OCI-LY7 (cell line): Measurements from ENCODE around the gene OPRM1. TPM values are rescaled to one million over a fixed set of nuclear protein-coding genes. Genes with fewer than 3 reads are reported as not detected.

Source experiments
- BruUV-seq: library from RNA; stranded (reverse); fragments of 400-500 nt; replicated peaks from 2 replicates; lab custom pipeline; 2021; lab: Mats Ljungman, UMichigan
- CTCF ChIA-PET: fragments of 300-600 bp; sonication (Branson Sonifier 250); formaldehyde crosslinking; loops from one replicate; lab custom pipeline; 2022; ENCODE audit warnings: antibody characterized with exemption; ENCODE audit not compliant: unreplicated experiment; lab: Charles Lee
- POLR2A ChIA-PET: fragments of 300-600 bp; sonication (Branson Sonifier 250); formaldehyde crosslinking; loops from one replicate; lab custom pipeline; 2022; ENCODE audit warnings: antibody characterized with exemption; lab: Charles Lee
- DNase-seq: peaks from one replicate; pipeline ENCODE4 v3.0.0-alpha.2; 2015; ENCODE audit warnings: low spot score
- H2AFZ ChIP-seq: fragments of 200-600 bp; sonication (generic), shearing (Covaris generic); 2 replicates; pipeline ENCODE4 v1.6.1; 2014; ENCODE audit warnings: mild to moderate bottlenecking, antibody characterized with exemption, low read length, moderate library complexity
- H3K27ac ChIP-seq: fragments of 200-600 bp; sonication (generic); 2 replicates; pipeline ENCODE4 v1.5.1; 2014; ENCODE audit warnings: mixed run types, low read depth, mild to moderate bottlenecking, moderate library complexity, low read length, inconsistent platforms; ENCODE audit not compliant: poor library complexity, severe bottlenecking
- H3K36me3 ChIP-seq: fragments of 200-600 bp; sonication (generic); 2 replicates; pipeline ENCODE4 v1.6.1; 2014; ENCODE audit warnings: mild to moderate bottlenecking, antibody characterized with exemption, low read length, moderate library complexity, mixed read lengths; ENCODE audit not compliant: insufficient read depth
- H3K4me1 ChIP-seq: fragments of 200-600 bp; sonication (generic); 2 replicates; pipeline ENCODE4 v1.5.1; 2014; ENCODE audit warnings: mild to moderate bottlenecking, low read length; ENCODE audit not compliant: insufficient read depth, poor library complexity, severe bottlenecking
- H3K4me2 ChIP-seq: fragments of 200-600 bp; sonication (generic); 2 replicates; pipeline ENCODE4 v1.6.1; 2014; ENCODE audit warnings: mild to moderate bottlenecking, low read length
- H3K4me3 ChIP-seq: fragments of 200-600 bp; sonication (generic); 2 replicates; pipeline ENCODE4 v1.5.1; 2014; ENCODE audit warnings: mild to moderate bottlenecking, low read depth, low read length; ENCODE audit not compliant: poor library complexity, severe bottlenecking
- H3K79me2 ChIP-seq: fragments of 200-600 bp; sonication (generic); 2 replicates; pipeline ENCODE4 v1.6.1; 2016; ENCODE audit warnings: low read depth, mild to moderate bottlenecking, low read length, moderate library complexity, mixed read lengths; ENCODE audit not compliant: insufficient read depth
- H3K9me2 ChIP-seq: fragments of 200-600 bp; sonication (generic); 2 replicates; pipeline ENCODE4 v1.6.1; 2016; ENCODE audit warnings: mild to moderate bottlenecking, low read length, mixed read lengths; ENCODE audit not compliant: insufficient read depth
- H3K9me3 ChIP-seq: fragments of 200-600 bp; sonication (generic); 2 replicates; pipeline ENCODE4 v1.6.1; 2014; ENCODE audit warnings: mild to moderate bottlenecking, mixed run types, low read length, mixed read lengths
- H4K20me1 ChIP-seq: fragments of 200-600 bp; sonication (generic); 2 replicates; pipeline ENCODE4 v1.6.1; 2014; ENCODE audit warnings: mild to moderate bottlenecking, antibody characterized with exemption, low read length, moderate library complexity, mixed read lengths; ENCODE audit not compliant: insufficient read depth
- EZH2phosphoT487 ChIP-seq: fragments of 200-600 bp; sonication (generic); IDR thresholded peaks from 2 replicates; pipeline ENCODE4 v1.6.1; 2018; ENCODE audit warnings: low read depth, borderline replicate concordance, mild to moderate bottlenecking, mixed run types, antibody characterized with exemption, low read length, moderate library complexity, mixed read lengths
- intact Hi-C: fragments of 100-400 bp; cut with micrococcal nuclease; formaldehyde crosslinking; loops from one replicate; pipeline ENCODE4 v1.10.0; 2022; ENCODE audit not compliant: unreplicated experiment
- total RNA-seq, 2 experiments: library from RNA; depleted of rRNA in 1 of 2; stranded (reverse); fragments of >200 nt in 1 of 2; shearing (Covaris generic) in 1 of 2; gene quantifications; 2 replicates each; pipeline ENCODE4 v1.2.3, GENCODE V29; 2014 to 2022
- TF ChIP-seq, protein P1 (sequence below): fragments of 200-600 bp; sonication (generic); conservative IDR thresholded peaks from 2 replicates; pipeline ENCODE4 v1.5.1; 2014; ENCODE audit warnings: mild to moderate bottlenecking, antibody characterized with exemption, low read length, moderate library complexity, mixed read lengths

Gene OPRM1
- total RNA-seq, 2 experiments from 2014 or later, result not detected

DNA sequence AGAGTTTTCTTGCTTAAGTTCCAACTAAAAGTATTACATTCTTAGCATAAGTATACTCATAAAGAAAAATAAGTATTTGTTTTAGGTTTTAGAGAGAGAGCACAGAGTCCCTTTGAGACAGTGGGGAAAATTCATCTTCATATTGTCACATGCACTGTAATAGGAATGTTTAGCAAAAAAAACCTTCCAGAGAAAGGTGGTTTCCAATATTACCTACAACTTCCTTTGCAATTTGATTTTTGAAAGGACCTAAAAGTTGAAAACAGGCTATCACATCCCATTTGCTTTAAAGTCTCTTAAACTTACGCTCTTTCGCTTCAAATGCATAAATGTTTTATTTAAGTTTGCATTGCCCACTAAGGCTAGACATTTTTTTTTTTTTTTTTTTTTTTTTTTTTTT is 86.4 kb downstream of the OPRM1 start:
- H4K20me1 ChIP-seq, result no peaks in the 10 kb centered on the region
- H2AFZ ChIP-seq, result no peak overlapping the region
- no peaks in the 10 kb centered on the region for H3K4me1 ChIP-seq
- H3K9me3 ChIP-seq, result no peaks in the 10 kb centered on the region
- no peak overlapping the region for H3K4me2 ChIP-seq
- BruUV-seq, result no TSS peak
- no peaks in the 10 kb centered on the region for H3K9me2 ChIP-seq
- CTCF ChIA-PET, result no interaction called here
- no peak overlapping the region for H3K27ac ChIP-seq
- intact Hi-C loops, result no loop called here
- no peak for TF ChIP-seq EZH2phosphoT487
- TF ChIP-seq, protein P1, sequence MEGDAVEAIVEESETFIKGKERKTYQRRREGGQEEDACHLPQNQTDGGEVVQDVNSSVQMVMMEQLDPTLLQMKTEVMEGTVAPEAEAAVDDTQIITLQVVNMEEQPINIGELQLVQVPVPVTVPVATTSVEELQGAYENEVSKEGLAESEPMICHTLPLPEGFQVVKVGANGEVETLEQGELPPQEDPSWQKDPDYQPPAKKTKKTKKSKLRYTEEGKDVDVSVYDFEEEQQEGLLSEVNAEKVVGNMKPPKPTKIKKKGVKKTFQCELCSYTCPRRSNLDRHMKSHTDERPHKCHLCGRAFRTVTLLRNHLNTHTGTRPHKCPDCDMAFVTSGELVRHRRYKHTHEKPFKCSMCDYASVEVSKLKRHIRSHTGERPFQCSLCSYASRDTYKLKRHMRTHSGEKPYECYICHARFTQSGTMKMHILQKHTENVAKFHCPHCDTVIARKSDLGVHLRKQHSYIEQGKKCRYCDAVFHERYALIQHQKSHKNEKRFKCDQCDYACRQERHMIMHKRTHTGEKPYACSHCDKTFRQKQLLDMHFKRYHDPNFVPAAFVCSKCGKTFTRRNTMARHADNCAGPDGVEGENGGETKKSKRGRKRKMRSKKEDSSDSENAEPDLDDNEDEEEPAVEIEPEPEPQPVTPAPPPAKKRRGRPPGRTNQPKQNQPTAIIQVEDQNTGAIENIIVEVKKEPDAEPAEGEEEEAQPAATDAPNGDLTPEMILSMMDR, result no peak
- no peak overlapping the region for H3K4me3 ChIP-seq
- no peaks in the 10 kb centered on the region for H3K36me3 ChIP-seq
- no peaks in the 10 kb centered on the region for H3K79me2 ChIP-seq
- DNase-seq, result no peak
- POLR2A ChIA-PET, result no interaction called here

DNA sequence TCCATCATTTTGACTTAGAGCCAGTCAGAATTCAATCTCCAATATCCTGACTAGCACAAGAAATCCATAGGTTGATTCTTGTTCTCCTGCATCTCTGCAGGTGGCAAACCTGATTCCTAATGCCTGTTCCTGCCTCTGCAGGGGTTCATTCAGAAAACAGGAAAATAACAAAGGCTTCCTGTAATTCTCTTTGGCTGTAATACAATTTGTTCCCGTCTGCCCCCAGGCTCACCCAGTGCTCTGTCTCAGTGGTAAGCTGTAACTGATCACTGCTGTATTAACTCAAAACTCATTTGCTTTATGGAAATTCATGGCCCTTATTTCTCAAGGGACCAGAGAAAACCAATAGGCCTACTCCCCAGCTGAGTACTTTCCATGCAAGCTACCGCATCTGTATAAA is 88.6 kb downstream of the OPRM1 start:
- no peaks in the 10 kb centered on the region for H3K4me1 ChIP-seq
- ChIA-PET POLR2A (no interaction called here), CTCF (no interaction called here)
- TF ChIP-seq, protein P1, result no peak
- H2AFZ ChIP-seq, result no peak overlapping the region
- no peak overlapping the region for H3K4me3 ChIP-seq
- H3K9me2 ChIP-seq, result no peaks in the 10 kb centered on the region
- DNase-seq, result no peak
- no peak overlapping the region for H3K4me2 ChIP-seq
- BruUV-seq, result no TSS peak
- no peaks in the 10 kb centered on the region for H3K36me3 ChIP-seq
- no peaks in the 10 kb centered on the region for H3K79me2 ChIP-seq
- intact Hi-C loops, result no loop called here
- no peaks in the 10 kb centered on the region for H4K20me1 ChIP-seq
- H3K9me3 ChIP-seq, result no peaks in the 10 kb centered on the region
- H3K27ac ChIP-seq, result no peak overlapping the region

DNA sequence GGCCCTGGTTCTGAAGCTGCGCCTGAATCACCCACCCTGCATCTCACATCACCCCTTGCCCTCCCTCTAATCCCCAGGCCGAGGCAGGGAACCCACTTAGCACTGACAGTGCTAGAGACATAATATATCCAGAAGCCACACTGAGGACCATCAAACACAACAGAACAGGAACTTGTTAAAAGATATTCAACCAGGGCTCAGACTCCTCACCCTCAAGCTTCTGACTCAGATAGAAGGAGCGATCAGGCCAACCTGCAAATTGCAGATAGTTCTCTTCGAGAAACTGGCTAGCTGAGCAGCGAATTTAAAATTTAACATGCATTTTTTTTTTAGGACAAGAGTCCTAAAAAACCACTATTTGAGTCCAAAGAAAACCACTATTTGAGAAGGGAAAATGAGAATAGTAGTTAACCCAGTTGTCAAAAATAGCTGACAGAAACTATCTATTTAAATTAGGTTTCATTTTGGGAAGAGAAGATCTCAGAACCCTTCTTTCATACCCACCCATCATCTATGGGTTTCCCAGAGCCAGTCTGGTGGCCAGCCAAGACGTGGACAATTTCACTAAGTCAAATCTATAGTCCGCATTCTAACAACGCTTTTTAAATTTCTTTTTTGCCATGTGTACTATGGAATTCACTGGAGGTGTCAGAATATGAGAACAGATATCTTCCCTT is 95.6 kb downstream of the OPRM1 start:
- ChIA-PET CTCF (no interaction called here), POLR2A (no interaction called here)
- BruUV-seq, result no TSS peak

More for the DNA sequence above, 95.6 kb downstream of the OPRM1 start:
- Histone ChIP-seq H3K79me2 (no peaks in the 10 kb centered on the region), H4K20me1 (no peaks in the 10 kb centered on the region), H3K9me2 (no peaks in the 10 kb centered on the region), H3K4me3 (no peak overlapping the region), H3K4me2 (no peak overlapping the region), H3K36me3 (no peaks in the 10 kb centered on the region), H2AFZ (no peak overlapping the region), H3K9me3 (no peaks in the 10 kb centered on the region), H3K27ac (no peak overlapping the region), H3K4me1 (no peaks in the 10 kb centered on the region)
- TF ChIP-seq EZH2phosphoT487, result no peak
- TF ChIP-seq, protein P1, result no peak
- intact Hi-C loops, result no loop called here
- no peak for DNase-seq
